NCI-H345 treated with DMSO at 0.1 percent for 48 hours (cell line): Measurements from ENCODE around the gene BRINP1.
A peak's percentile ranks its signal among the peaks of the same experiment; 100 is the strongest.

Experiments used
- DNase-seq: peaks from one replicate; lab custom pipeline; 2025; ENCODE audit not compliant: unreplicated experiment; lab: John Stamatoyannopoulos, UW

BRINP1 gene

GRCh38 chr9:119343059-119343990 is 25.9 kb downstream of the BRINP1 start:
- DNase-seq = no peak

GRCh38 chr9:119339056-119339455 is 30.2 kb downstream of the BRINP1 start:
- DNase-seq = no peak

- no peak for DNase-seq
Measured at GRCh38 chr9:119337573-119337972, 31.7 kb downstream of the BRINP1 start.

- DNase-seq = no peak
Measured at GRCh38 chr9:119334745-119335144, 34.5 kb downstream of the BRINP1 start.

GRCh38 chr9:119333507-119334229 is 35.6 kb downstream of the BRINP1 start:
- DNase-seq = no peak

- DNase-seq = no peak
Measured at GRCh38 chr9:119332522-119332921, 36.7 kb downstream of the BRINP1 start.

GRCh38 chr9:119322184-119322583 is 47.1 kb downstream of the BRINP1 start:
- DNase-seq = no peak

GRCh38 chr9:119318371-119318770 is 50.9 kb downstream of the BRINP1 start:
- no peak for DNase-seq

GRCh38 chr9:119313846-119314245 is 55.4 kb downstream of the BRINP1 start:
- DNase-seq = no peak

GRCh38 chr9:119310741-119311140 is 58.5 kb downstream of the BRINP1 start:
- no peak for DNase-seq

- no peak for DNase-seq
Measured at GRCh38 chr9:119307471-119307870, 61.8 kb downstream of the BRINP1 start.

- no peak for DNase-seq
Measured at GRCh38 chr9:119304555-119304954, 64.7 kb downstream of the BRINP1 start.

- no peak for DNase-seq
Measured at GRCh38 chr9:119302988-119303698, 66.1 kb downstream of the BRINP1 start.

GRCh38 chr9:119298076-119298853 is 71.0 kb downstream of the BRINP1 start:
- DNase-seq = no peak

GRCh38 chr9:119291554-119291953 is 77.7 kb downstream of the BRINP1 start:
- DNase-seq = no peak

- peak; percentile 14 for DNase-seq
Measured at GRCh38 chr9:119289740-119290433, 79.3 kb downstream of the BRINP1 start.

GRCh38 chr9:119284587-119285337 is 84.5 kb downstream of the BRINP1 start:
- DNase-seq = no peak

GRCh38 chr9:119284118-119284517 is 85.1 kb downstream of the BRINP1 start:
- DNase-seq = no peak

GRCh38 chr9:119283078-119283794 is 86.0 kb downstream of the BRINP1 start:
- DNase-seq = no peak
